CD1c-positive myeloid dendritic cell (primary cell): ENCODE measurements around the gene CXCR5.

Experiments used
- DNase-seq: peaks from one replicate; pipeline ENCODE4 v3.0.0-alpha.2; 2016; ENCODE audit errors: extremely low spot score

The CXCR5 gene

DNA sequence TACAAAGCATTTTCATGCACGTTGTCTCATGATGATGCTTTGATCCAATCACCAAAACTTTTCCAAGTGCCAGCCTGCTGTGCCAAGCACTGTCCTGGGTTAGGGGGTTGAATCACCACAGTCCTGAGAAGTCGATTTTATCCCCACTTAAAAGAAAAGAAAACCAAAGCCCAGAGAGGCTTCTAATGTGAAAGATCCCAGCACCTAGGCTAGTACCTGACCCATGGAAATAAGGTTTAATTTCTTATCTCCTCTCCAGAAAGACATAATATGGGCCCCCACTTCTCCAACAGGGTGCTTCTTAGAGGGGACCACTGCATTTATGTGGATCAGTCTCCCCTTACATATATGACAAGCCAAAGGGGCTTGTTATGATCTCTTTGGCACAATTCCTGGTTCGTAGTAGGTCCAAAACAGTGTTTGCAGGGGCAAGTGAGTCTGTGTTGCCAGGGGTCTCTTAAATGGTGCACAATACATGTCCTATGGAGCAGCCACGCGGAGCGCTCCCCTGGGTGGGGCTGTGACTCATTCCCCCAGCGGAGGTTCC lies 43.9 kb downstream of the CXCR5 start:
- DNase-seq: no peak

- DNase-seq: peak; percentile 91
These were observed 44.6 kb downstream of the CXCR5 start for GRCh38 chr11:118928101-118928869.

DNA sequence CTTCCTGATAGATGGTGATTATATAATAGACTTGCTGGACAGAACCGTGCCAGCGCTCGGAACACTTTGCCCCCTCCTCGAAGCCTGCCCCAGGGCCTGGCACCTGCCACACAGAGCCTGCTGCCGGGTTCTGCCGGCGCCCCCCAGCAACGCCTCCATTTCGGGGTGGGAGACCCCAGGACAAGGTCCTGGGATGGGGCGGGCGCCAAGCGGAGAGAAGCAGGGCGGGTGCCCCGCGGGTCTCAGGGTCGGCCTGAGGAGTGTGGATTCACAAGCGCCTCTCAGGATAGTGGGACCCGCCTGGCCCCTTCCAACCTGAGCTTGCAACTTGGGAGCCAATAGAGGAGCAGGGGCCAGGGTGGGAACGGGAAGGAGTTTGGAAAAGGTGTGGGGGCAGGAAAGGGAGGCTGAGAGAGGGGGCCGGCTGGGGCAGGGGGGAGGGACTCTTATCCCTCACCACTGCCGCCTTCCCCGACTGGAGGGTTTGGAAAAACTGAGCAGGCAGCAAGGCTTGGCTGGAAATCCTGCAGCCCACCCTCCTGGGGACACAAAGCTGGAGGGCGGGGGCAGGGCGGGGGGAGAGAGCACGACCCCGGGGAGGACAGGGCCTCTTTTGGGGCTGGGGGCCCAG lies 45.3 kb downstream of the CXCR5 start:
- peak; percentile 31 for DNase-seq

GRCh38 chr11:118929501-118930093 lies 45.9 kb downstream of the CXCR5 start:
- DNase-seq: peak; percentile 70

DNA sequence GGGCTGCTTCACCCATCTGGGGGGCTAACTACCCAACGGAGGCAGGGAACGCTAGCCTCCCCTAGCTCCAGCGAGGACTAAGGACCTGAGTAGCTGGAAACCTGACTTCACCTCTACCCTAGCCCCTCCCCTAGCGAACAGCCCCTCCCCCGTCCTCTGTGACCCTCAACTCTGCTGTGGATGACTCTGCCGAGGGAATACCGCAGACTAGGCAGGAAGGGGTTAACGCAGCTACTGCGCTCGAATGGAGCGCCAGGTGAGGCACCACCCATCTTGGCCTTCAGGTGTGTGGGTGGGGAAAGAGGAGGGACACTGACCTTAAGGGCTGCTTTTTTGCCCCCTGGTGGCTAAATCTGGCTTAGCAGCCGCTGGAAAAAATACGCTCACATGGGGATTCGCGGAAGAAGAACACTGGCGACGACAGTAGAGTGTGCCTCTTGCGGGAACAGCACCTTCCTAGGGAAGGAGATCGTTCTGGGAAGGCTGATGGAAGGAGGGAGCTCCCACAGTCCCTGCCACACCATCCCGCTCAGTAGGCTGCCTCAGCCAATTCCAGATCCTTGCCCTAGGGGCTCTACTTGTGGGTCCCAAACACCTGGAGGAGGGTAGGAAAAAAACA lies 46.5 kb downstream of the CXCR5 start:
- peak; percentile 90 for DNase-seq

DNA sequence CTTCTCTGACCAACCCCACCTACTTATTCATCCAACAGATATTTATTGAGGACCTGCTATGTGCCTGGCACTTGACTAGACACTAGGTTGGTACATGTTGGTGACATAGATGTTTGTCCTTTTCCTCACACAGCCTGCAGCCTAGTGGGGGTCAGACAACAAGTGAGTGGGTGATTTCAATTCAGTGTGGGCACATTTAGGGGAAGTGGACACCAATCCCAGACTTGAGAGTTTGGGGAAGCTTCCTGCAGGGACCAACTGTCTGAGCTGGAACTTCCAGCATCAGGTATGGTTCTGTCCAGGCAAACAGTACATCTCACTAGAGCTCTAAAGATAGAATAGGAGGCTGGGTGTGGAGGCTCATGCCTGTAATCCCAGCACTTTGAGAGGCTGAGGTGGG lies 47.9 kb downstream of the CXCR5 start:
- DNase-seq: peak; percentile 54

DNA sequence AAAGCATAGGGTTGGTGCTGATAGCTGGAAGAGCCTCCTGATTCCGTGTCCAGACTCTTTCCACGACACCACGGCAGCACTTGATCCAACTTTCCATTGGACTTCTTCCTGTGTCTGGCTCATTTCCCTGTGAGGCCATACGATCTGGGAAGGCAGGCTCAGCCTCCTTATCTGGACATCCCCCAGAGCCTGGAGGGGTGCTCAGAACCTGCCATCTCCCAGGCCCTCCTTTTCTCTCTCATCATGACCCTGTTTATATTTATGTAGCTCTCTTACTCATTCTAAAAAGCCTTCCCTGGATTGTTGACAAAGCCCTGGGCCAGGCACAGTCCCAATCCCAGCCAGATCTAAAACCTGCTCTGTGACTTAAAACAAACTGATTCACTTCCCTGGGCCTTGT lies 49.8 kb downstream of the CXCR5 start:
- no peak for DNase-seq

- no peak for DNase-seq
These were observed 51.7 kb downstream of the CXCR5 start for GRCh38 chr11:118935376-118935775.

- no peak for DNase-seq
These were observed 55.1 kb downstream of the CXCR5 start for GRCh38 chr11:118938491-118939403.

DNA sequence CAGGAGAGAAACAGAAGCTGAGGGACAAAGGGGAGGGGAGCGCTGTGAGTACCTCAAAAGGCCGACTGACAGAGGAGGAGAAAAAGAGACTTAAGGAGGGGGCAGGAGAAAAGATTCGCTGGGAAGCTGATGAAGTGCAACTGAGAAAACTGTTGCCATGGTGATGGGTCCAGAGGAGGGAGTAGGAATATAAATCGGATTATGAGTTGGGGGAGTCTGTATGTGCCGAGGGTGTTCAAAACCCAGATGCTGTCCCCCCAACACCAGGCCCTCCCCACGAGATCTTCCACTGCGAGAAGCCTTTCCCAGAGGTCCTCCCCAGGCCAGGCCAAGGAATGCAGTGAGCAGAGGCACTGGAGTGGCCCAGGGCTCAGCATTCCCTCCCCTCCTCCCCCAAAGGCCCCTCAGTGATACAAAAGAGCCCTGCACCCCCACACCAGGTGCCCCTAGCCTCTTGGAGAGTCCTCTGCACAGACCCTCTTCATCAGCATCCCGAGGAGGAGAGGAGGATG lies 55.8 kb downstream of the CXCR5 start:
- DNase-seq: no peak

DNA sequence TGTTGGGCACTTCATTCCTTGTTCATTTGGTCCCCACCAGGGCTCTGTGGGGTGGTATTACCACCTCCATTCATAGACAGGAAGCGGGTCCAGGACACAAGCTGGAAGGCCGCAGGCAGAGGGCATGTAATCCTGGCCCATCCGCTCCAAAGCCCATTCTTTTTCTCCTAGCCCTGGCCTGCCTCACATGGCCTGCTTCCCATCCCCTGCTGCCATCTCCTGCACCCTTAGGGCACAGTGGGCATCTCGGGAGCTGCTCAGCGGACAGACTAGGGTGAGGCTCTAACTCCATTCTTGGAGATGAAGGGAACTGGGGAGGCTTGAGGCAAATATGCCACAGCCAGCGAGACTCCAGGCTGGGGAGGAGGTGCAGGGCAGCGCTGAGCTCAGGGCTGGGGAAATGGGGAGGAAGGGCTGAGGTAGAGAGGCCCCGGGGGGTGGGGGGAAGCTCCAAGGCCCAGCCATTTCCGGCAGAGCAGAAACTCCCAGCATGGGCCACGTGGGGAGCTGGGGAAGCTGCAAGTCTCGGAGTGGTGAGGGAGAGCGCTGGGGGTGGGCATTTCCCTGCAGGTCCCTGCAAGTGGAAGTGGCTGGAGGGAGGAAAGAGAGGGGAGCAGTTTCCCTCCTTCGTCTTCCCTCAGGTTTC lies 56.4 kb downstream of the CXCR5 start:
- DNase-seq: peak; percentile 31

DNA sequence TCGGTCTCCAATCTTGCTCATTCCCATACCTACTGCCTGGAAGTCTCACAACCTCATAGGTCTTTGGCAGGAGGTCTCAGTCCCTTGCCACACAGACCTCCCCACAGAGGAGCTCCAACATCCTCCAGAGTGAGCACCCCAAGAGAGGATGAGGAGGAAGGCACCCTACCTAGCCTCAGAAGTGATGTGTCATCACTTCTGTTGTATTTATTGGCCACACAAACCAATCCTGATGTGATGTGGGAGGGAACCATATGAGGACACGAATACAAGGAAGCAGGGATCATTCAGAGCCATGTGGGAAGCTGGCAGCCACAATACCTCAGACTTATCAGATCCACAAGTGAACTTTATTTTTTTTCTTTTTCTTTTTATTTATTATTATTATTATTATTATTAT lies 63.4 kb downstream of the CXCR5 start:
- DNase-seq: no peak
